Esophagus squamous epithelium (tissue), 4 donors: ENCODE data around the gene GLB1L3.

ENCODE experiments used
- POLR2A ChIP-seq, 4 donors: fragments of 450-650 bp; IDR thresholded peaks; one replicate each; pipeline ENCODE4 v1.6.1; 2017; ENCODE audit warnings: antibody characterized with exemption in 4 of 4, mild to moderate bottlenecking in 4 of 4, moderate library complexity in 3 of 4
- TF ChIP-seq, protein P1 (sequence below), 6 experiments: fragments of 450-650 bp in 4 of 6; fragments of 200-600 bp in 2 of 6; sonication (generic) in 2 of 6; IDR thresholded peaks; one replicate each; pipeline ENCODE4 v1.5.1; 2016 to 2019; ENCODE audit warnings: antibody characterized with exemption in 6 of 6, mild to moderate bottlenecking in 4 of 6, moderate library complexity in 4 of 6

DNA sequence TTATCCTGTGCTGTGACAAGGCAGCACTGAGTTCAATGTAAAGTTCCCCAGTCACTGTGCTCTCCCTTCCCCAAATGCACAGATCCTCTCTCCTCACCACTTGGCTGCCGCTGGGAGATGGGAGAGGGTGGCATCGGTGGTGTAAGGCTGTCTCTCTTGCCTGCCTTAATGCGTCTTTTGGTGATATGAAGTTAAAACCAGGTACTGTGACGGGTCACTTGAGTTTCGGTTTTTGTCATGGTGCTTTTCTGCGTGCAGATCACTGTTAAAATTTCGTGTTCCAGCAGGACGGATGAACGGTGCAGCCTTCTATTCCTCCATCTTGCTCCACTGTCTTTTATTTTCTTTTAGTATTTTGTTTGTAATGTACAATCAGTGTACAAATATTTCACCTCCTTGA lies 74.2 kb downstream of the GLB1L3 start:
- TF ChIP-seq, protein P1, sequence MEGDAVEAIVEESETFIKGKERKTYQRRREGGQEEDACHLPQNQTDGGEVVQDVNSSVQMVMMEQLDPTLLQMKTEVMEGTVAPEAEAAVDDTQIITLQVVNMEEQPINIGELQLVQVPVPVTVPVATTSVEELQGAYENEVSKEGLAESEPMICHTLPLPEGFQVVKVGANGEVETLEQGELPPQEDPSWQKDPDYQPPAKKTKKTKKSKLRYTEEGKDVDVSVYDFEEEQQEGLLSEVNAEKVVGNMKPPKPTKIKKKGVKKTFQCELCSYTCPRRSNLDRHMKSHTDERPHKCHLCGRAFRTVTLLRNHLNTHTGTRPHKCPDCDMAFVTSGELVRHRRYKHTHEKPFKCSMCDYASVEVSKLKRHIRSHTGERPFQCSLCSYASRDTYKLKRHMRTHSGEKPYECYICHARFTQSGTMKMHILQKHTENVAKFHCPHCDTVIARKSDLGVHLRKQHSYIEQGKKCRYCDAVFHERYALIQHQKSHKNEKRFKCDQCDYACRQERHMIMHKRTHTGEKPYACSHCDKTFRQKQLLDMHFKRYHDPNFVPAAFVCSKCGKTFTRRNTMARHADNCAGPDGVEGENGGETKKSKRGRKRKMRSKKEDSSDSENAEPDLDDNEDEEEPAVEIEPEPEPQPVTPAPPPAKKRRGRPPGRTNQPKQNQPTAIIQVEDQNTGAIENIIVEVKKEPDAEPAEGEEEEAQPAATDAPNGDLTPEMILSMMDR (IDR thresholded peaks at IDR 0.05): no peak
- no peak for TF ChIP-seq POLR2A (IDR thresholded peaks at IDR 0.05)
